Astrocyte (in vitro differentiated cells and primary cell): ENCODE results near the gene IQSEC3. TPM values are rescaled to one million over a fixed set of nuclear protein-coding genes. Genes with fewer than 3 reads are reported as not detected.

ENCODE experiments used
- DNase-seq: peaks from one replicate; pipeline ENCODE4 v3.0.0-alpha.2; 2010; ENCODE audit warnings: low read depth
- FAIRE-seq: peaks from 2 replicates; lab custom pipeline; 2011; peaks lifted over from hg19 to GRCh38; lab: Jason Lieb, UNC
- H2AFZ ChIP-seq: 2 replicates; pipeline ENCODE4 v1.6.0; 2012; ENCODE audit warnings: low read depth, low read length, inconsistent platforms
- H3K27ac ChIP-seq: 2 replicates; pipeline ENCODE4 v1.5.1; 2011; ENCODE audit warnings: low read depth, low read length, inconsistent platforms
- H3K27me3 ChIP-seq: 2 replicates; pipeline ENCODE4 v1.6.0; 2011; ENCODE audit warnings: low read length, inconsistent platforms; ENCODE audit not compliant: insufficient read depth
- H3K36me3 ChIP-seq: 2 replicates; pipeline ENCODE4 v1.5.1; 2011; ENCODE audit warnings: low read length, inconsistent platforms; ENCODE audit not compliant: insufficient read depth
- H3K4me1 ChIP-seq: 2 replicates; pipeline ENCODE4 v1.5.1; 2011; ENCODE audit warnings: low read length, inconsistent platforms; ENCODE audit not compliant: insufficient read depth
- H3K4me2 ChIP-seq: 2 replicates; pipeline ENCODE4 v1.6.0; 2012; ENCODE audit warnings: low read length, inconsistent platforms
- H3K4me3 ChIP-seq: 2 replicates; pipeline ENCODE4 v1.5.1; 2011; ENCODE audit warnings: low read depth, mild to moderate bottlenecking, low read length, inconsistent platforms; ENCODE audit not compliant: insufficient read depth
- H3K79me2 ChIP-seq: 2 replicates; pipeline ENCODE4 v1.6.0; 2012; ENCODE audit warnings: mild to moderate bottlenecking, low read length, inconsistent platforms; ENCODE audit not compliant: insufficient read depth
- H3K9ac ChIP-seq: 2 replicates; pipeline ENCODE4 v1.6.0; 2012; ENCODE audit warnings: mild to moderate bottlenecking, low read length, inconsistent platforms
- H3K9me3 ChIP-seq: 2 replicates; pipeline ENCODE4 v1.5.1; 2012; ENCODE audit warnings: low read depth, mild to moderate bottlenecking, low read length, inconsistent platforms; ENCODE audit not compliant: insufficient read depth
- H4K20me1 ChIP-seq: 2 replicates; pipeline ENCODE4 v1.6.0; 2012; ENCODE audit warnings: low read length, inconsistent platforms; ENCODE audit not compliant: insufficient read depth
- H3K27ac Mint-ChIP-seq: one replicate; pipeline ENCODE4 v1.8.0; 2021; ENCODE audit warnings: mild to moderate bottlenecking, mixed read lengths; ENCODE audit not compliant: unreplicated experiment
- H3K27me3 Mint-ChIP-seq: one replicate; pipeline ENCODE4 v1.8.0; 2021; ENCODE audit warnings: low read depth, mixed read lengths; ENCODE audit not compliant: unreplicated experiment
- H3K36me3 Mint-ChIP-seq: one replicate; pipeline ENCODE4 v1.8.0; 2021; ENCODE audit warnings: low read depth, mixed read lengths; ENCODE audit not compliant: unreplicated experiment
- H3K4me1 Mint-ChIP-seq: one replicate; pipeline ENCODE4 v1.8.0; 2021; ENCODE audit warnings: low read depth, mixed read lengths; ENCODE audit not compliant: unreplicated experiment
- H3K4me3 Mint-ChIP-seq: one replicate; pipeline ENCODE4 v1.8.0; 2021; ENCODE audit warnings: mild to moderate bottlenecking, moderate library complexity, mixed read lengths; ENCODE audit not compliant: unreplicated experiment
- H3K9me3 Mint-ChIP-seq: one replicate; pipeline ENCODE4 v1.8.0; 2021; ENCODE audit warnings: mild to moderate bottlenecking, mixed read lengths; ENCODE audit not compliant: unreplicated experiment
- EZH2 ChIP-seq: IDR thresholded peaks from 2 replicates; pipeline ENCODE4 v1.6.1; 2012; ENCODE audit warnings: mild to moderate bottlenecking, low read length, inconsistent platforms; ENCODE audit not compliant: insufficient read depth
- total RNA-seq: library from RNA; stranded (reverse); gene quantifications from 2 replicates; pipeline ENCODE4 v1.2.1, GENCODE V29; 2021
- TF ChIP-seq, protein P1 (sequence below): IDR thresholded peaks from 2 replicates; pipeline ENCODE4 v1.5.1; 2011; ENCODE audit warnings: low read depth, mild to moderate bottlenecking, inconsistent platforms, low read length, moderate library complexity; ENCODE audit not compliant: insufficient read depth

IQSEC3 gene
- total RNA-seq, 1 donor from 2014 or later: 0.34 TPM

DNA sequence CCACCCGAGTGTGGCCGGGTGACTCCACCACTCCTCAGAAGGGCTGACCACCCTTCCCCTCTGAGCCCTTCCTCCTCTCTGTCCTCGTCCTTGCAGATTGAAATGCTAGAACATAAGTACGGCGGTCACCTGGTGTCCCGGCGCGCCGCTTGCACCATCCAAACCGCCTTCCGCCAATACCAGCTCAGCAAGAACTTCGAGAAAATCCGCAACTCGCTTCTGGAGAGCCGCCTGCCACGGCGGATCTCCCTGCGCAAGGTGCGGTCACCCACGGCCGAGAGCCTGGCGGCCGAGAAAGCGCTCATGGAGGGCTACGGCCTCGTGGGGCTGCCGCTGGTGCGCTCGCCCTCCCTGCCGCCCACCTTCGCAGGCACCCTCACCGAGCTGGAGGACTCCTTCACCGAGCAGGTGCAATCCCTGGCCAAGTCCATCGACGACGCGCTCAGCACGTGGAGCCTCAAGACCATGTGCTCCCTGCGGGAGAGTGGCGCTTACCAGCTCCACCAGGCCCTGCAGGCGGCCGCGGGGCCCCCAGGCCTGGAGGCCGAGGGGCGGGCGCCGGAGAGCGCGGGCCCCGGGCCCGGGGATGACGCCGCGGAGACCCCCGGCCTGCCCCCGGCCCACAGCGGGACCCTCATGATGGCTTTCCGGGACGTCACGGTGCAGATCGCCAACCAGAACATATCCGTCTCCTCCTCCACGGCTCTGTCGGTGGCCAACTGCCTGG lies 71.8 kb downstream of the IQSEC3 start:
- Histone ChIP-seq H3K27ac (no peak overlapping the region), H3K9ac (no peak overlapping the region), H3K4me2 (peak overlapping the region; percentile 73), H3K27me3 (peaks cover 29% of the 10 kb centered on the region), H4K20me1 (no peaks in the 10 kb centered on the region), H3K9me3 (no peaks in the 10 kb centered on the region), H3K36me3 (no peaks in the 10 kb centered on the region), H3K4me3 (no peak overlapping the region), H3K79me2 (no peaks in the 10 kb centered on the region), H3K4me1 (peaks cover 5% of the 10 kb centered on the region), H2AFZ (peak overlapping the region; percentile 50)
- Mint-ChIP-seq H3K4me1 (peaks cover 3% of the 10 kb centered on the region), H3K9me3 (peaks cover 3% of the 10 kb centered on the region), H3K4me3 (no peak overlapping the region), H3K27ac (no peak overlapping the region), H3K27me3 (peaks cover 58% of the 10 kb centered on the region), H3K36me3 (peaks cover 4% of the 10 kb centered on the region)
- DNase-seq (no peak), FAIRE-seq (no peak)
- TF ChIP-seq EZH2: no peak
- TF ChIP-seq, protein P1, sequence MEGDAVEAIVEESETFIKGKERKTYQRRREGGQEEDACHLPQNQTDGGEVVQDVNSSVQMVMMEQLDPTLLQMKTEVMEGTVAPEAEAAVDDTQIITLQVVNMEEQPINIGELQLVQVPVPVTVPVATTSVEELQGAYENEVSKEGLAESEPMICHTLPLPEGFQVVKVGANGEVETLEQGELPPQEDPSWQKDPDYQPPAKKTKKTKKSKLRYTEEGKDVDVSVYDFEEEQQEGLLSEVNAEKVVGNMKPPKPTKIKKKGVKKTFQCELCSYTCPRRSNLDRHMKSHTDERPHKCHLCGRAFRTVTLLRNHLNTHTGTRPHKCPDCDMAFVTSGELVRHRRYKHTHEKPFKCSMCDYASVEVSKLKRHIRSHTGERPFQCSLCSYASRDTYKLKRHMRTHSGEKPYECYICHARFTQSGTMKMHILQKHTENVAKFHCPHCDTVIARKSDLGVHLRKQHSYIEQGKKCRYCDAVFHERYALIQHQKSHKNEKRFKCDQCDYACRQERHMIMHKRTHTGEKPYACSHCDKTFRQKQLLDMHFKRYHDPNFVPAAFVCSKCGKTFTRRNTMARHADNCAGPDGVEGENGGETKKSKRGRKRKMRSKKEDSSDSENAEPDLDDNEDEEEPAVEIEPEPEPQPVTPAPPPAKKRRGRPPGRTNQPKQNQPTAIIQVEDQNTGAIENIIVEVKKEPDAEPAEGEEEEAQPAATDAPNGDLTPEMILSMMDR: no peak

DNA sequence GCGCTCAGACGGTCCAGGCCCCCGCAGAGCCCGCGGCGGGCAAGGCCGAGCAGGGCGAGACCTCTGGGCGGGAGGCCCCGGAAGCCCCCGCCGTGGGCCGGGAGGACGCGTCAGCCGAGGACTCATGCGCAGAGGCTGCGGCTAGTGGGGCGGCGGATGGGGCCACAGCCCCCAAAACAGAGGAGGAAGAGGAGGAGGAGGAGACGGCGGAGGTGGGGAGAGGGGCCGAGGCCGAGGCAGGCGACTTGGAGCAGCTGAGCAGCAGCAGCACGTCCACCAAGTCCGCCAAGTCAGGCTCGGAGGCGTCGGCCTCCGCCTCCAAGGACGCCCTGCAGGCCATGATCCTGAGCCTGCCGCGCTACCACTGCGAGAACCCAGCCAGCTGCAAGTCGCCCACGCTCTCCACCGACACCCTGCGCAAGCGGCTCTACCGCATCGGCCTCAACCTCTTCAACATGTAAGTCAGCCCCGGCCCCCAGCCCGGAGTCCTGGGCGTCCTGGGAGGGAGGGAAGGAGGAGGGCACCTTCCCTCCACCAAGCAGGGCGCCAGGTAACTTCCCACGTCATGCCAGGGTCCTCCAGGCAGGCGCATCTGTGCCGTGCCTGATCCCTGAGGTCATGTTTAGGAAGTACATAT lies 72.4 kb downstream of the IQSEC3 start:
- H3K4me1 Mint-ChIP-seq: peaks cover 5% of the 10 kb centered on the region
- H3K36me3 Mint-ChIP-seq: peaks cover 4% of the 10 kb centered on the region
- TF ChIP-seq, protein P1: no peak
- peak; percentile 56 for TF ChIP-seq EZH2
- Histone ChIP-seq H3K27me3 (peaks cover 29% of the 10 kb centered on the region), H4K20me1 (no peaks in the 10 kb centered on the region), H3K9me3 (no peaks in the 10 kb centered on the region), H3K79me2 (no peaks in the 10 kb centered on the region), H2AFZ (peak overlapping the region; percentile 50), H3K27ac (no peak overlapping the region), H3K4me2 (peak overlapping the region; percentile 73), H3K9ac (no peak overlapping the region), H3K4me3 (no peak overlapping the region), H3K4me1 (peaks cover 9% of the 10 kb centered on the region), H3K36me3 (no peaks in the 10 kb centered on the region)
- no peak overlapping the region for H3K27ac Mint-ChIP-seq
- no peak overlapping the region for H3K4me3 Mint-ChIP-seq
- DNase-seq: peak; percentile 7
- peaks cover 54% of the 10 kb centered on the region for H3K27me3 Mint-ChIP-seq
- peaks cover 3% of the 10 kb centered on the region for H3K9me3 Mint-ChIP-seq
- FAIRE-seq: no peak
